GM12873 (cell line): Measurements from ENCODE around the gene AMOTL2.

ENCODE experiments used
- TF ChIP-seq, protein P1 (sequence below): IDR thresholded peaks from 2 replicates; pipeline ENCODE4 v1.5.1; 2012; ENCODE audit warnings: low read depth, mild to moderate bottlenecking, moderate library complexity, low read length, control low read depth; ENCODE audit not compliant: insufficient read depth; ENCODE audit errors: missing control alignments

The AMOTL2 gene

DNA sequence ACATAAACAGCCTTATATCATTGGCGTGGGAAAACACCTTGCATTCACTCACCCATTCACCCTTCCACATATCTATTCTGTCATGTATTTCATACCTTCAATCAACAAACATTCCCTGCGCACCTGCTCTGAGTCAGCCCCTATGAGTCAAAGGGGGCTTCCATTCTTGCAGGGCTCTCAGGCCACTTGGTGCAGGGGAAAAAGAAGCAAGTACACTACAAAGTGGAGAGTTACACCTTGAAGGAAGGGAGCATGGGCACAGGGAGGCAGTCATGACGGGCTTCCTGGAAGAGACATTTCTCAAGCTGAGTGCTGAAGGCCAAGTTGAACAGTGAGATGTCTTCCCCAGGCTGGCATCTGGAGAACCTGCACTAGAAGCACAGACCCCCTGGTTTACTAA is 4.6 kb upstream of the AMOTL2 start:
- TF ChIP-seq, protein P1, sequence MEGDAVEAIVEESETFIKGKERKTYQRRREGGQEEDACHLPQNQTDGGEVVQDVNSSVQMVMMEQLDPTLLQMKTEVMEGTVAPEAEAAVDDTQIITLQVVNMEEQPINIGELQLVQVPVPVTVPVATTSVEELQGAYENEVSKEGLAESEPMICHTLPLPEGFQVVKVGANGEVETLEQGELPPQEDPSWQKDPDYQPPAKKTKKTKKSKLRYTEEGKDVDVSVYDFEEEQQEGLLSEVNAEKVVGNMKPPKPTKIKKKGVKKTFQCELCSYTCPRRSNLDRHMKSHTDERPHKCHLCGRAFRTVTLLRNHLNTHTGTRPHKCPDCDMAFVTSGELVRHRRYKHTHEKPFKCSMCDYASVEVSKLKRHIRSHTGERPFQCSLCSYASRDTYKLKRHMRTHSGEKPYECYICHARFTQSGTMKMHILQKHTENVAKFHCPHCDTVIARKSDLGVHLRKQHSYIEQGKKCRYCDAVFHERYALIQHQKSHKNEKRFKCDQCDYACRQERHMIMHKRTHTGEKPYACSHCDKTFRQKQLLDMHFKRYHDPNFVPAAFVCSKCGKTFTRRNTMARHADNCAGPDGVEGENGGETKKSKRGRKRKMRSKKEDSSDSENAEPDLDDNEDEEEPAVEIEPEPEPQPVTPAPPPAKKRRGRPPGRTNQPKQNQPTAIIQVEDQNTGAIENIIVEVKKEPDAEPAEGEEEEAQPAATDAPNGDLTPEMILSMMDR, result no peak

DNA sequence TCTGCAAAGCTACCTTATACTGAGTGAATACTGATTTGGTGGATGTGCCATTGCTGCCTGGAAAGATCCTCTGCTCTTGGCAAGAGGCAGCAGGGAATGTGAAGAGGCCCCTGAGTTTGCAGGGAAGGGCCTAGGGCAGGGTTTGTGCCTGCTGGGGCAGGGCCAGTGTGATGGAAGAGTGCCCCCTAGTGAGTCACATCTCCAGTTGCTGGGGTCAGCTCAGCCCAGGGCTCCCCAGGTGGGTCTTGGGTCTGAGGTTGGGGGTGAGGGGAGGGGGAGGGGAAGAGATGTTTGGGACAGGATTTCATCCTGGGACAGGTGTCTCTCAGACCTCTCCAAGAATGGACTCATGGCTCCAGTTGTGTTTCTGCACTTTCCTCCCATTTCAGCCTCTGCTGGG is 4.1 kb upstream of the AMOTL2 start:
- TF ChIP-seq, protein P1, result peak; percentile 52

DNA sequence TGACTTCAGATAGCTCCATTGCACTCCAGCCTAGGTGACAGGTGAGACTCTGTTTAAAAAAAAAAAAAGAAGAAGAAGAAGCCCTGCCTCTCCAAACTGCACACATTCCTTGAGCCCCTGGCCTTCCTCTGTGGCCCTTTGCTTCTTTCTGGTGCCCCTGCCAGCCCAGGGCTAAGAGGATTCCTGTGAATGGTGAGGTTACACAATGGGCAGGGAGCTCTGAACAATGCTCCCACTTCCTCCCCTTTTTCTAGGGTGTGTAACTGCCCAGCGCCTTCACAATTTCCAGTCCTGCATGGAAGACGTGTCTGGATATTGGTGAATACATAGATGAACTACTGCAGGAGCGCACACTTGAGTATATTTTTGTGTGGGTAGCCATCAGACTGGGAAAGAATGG is 3.6 kb upstream of the AMOTL2 start:
- TF ChIP-seq, protein P1, result no peak

DNA sequence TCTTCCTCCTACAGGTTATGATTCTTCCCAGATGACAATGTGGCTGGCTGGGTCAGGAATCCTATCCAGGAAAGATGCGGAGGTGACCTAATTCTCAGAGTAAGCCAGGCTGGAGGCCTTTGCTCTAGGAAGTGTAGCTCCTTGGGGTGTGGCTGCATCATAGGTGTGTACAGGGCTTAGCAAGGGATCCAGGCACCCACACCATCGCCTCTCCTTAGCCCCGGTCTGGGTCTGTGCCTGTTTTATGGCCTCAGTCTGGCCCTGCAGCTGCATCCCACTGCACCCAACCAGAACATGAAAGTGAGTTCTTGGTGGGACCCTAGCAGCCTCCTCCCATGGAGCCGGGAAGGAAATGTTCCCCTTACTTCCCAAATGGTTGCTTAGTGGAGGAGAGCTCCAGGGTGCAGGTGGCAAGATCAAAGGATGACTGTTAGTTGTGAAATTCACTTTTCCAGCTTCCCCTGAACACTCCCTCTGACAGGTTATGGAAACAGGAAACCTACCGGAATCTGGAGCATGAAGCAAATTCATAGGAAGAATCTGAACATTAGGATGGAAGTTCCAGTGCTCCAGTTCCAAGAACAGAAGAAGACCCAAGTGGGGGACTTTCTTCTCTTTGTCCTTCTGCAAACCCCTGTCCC is 2.7 kb upstream of the AMOTL2 start:
- TF ChIP-seq, protein P1, result no peak

DNA sequence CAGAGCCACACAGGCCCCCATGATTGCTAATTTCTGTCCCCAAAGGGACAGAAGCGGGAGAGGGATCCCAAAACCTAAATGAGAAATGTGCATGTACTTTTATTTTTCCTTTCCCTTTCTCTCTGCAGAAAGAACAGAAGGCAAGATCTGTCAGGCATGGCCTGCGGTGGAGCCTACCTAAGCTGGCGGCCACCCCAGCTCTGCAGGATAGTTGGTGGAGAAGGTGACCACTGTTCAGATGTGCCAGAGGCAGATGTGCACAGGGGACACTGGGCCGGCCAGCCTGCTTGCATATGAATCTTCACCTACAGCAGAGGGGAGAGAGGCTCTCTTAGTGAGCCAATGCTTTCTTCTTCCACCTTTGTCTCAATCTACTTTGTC is 2.1 kb upstream of the AMOTL2 start:
- TF ChIP-seq, protein P1, result no peak

DNA sequence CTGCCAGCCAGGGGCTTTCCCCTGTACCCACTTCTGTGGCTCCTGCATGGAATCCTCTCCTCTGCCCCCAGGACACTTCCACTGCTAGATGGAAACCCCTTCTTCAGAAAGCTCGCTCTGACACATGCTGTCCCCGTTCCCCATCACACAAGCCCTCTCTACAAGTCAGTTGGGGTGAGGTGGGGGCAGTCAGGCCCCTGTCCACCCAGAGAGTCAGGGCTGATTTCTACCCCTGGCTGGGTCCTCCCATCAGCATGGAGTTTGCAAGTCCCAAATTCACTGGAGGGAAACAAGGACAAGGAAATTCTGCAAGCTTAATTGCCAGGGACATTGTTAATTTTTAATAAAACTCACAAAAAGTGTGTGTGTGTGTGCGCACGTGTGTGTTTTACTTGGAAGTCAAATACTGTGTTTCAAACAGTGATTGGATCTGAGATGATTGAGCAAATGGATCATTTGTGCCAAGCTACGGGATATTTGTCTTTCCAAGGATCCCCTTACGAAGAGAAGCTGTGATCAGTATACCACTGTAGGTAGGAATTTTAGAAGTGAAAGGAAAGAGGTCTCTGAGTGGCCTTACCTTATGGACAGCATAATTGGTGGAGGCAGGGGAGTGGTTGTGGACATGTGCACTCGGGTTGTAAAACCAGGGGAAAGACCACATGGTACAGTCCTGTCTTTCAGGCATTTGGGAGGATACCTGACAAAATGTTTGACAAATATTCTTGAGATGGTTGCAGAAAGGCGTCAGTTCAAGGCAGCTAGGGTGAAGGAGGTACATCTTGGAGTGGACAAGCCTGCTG is 1.5 kb upstream of the AMOTL2 start:
- TF ChIP-seq, protein P1, result no peak

DNA sequence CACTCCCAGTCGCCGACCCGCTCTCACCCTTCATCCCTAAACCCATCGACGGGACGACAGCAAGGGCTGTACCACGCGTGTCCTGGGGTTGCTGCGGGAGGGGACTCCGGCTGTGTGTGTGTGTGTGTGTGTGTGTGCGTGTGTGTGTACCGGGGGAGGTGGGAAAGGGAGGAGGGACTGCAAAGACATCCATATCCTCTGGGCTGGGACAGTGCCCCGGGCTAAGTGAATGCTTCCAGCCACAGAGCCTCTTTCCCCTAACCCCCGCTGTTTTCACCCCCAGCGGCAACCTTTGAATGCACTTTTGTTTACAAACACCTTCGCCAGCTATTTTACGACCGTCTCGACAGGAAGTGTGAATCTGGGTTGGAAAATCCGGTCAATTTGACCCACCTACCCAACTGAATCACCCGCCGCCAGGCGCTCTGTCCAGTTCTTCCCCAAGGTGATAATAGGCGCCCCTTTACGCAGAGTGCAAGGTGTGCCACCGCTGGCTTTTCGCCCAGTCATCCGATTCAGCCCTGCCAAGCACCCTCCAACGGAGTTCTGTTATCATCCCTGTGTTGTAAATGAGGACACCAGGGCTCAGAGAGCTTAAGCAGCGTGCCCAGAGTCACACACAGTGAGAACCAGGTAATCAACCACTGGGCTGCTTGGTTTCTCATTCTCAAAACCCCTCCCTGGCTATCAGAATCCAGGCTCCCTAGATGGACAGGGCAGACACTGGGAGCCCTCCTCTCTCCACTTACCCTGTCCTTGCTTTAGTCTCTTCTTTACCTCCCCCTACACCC is 739 bp upstream of the AMOTL2 start:
- TF ChIP-seq, protein P1, result no peak
